IPS DF 4.7 (cell line): Measurements from ENCODE around the gene SMTNL1.
A peak's percentile ranks its signal among the peaks of the same experiment; 100 is the strongest.
"Not testable (repeated sequence)": the region's sequence is repeated elsewhere in the genome, so short reads cannot be mapped to it uniquely, and the experiment has no call there.

Experiments
- DNase-seq: peaks from one replicate; pipeline ENCODE4 v3.0.0-alpha.2; 2013; ENCODE audit warnings: low spot score; ENCODE audit errors: extremely low read depth

Gene SMTNL1

GRCh38 chr11:57508341-57509170 is 28.8 kb upstream of the SMTNL1 start:
- no peak for DNase-seq

GRCh38 chr11:57511741-57512430 is 25.5 kb upstream of the SMTNL1 start:
- no peak for DNase-seq

GRCh38 chr11:57512646-57513451 is 24.5 kb upstream of the SMTNL1 start:
- DNase-seq: no peak

GRCh38 chr11:57513452-57513795 is 24.0 kb upstream of the SMTNL1 start:
- no peak for DNase-seq

- no peak for DNase-seq
Measured at GRCh38 chr11:57513911-57514537, 23.4 kb upstream of the SMTNL1 start.

GRCh38 chr11:57514538-57515331 is 22.7 kb upstream of the SMTNL1 start:
- DNase-seq: no peak

GRCh38 chr11:57515332-57516060 is 21.9 kb upstream of the SMTNL1 start, which contains the start of gene SLC43A1:
SLC43A1 (minus strand) TSS chr11:57515702; CDS start chr11:57514111, 1,591 bp downstream.
- no peak for DNase-seq

GRCh38 chr11:57516061-57516443 is 21.3 kb upstream of the SMTNL1 start:
- no peak for DNase-seq

- DNase-seq: no peak
Measured at GRCh38 chr11:57521116-57521515, 16.3 kb upstream of the SMTNL1 start.

- DNase-seq: no peak
Measured at GRCh38 chr11:57523419-57523818, 14.0 kb upstream of the SMTNL1 start.

GRCh38 chr11:57527056-57527631 is 10.3 kb upstream of the SMTNL1 start:
- DNase-seq: no peak

- DNase-seq: no peak
Measured at GRCh38 chr11:57529012-57529411, 8.4 kb upstream of the SMTNL1 start.

- DNase-seq: no peak
Measured at GRCh38 chr11:57530215-57530595, 7.2 kb upstream of the SMTNL1 start.

- peak; percentile 99 for DNase-seq
Measured at GRCh38 chr11:57530596-57531507, 6.5 kb upstream of the SMTNL1 start, which contains the start of gene TIMM10. TIMM10 (minus strand) TSS chr11:57530754; CDS start chr11:57530189, 565 bp downstream.

- not testable (repeated sequence) for DNase-seq
Measured at GRCh38 chr11:57534449-57534848, 2.9 kb upstream of the SMTNL1 start.

GRCh38 chr11:57539342-57539741 is 1.9 kb downstream of the SMTNL1 start:
- no peak for DNase-seq

GRCh38 chr11:57541169-57541568 is 3.8 kb downstream of the SMTNL1 start:
- no peak for DNase-seq

- no peak for DNase-seq
Measured at GRCh38 chr11:57542582-57542981, 5.2 kb downstream of the SMTNL1 start.
